Ovary (tissue), 3 donors: ENCODE results near the gene TMC6.

Experiments used
- EP300 ChIP-seq: sonication (generic); formaldehyde crosslinking; IDR thresholded peaks from one replicate; pipeline ENCODE4 v1.6.1; 2017; ENCODE audit warnings: antibody characterized with exemption
- POLR2A ChIP-seq: fragments of 450-650 bp; IDR thresholded peaks from one replicate; pipeline ENCODE4 v1.6.1; 2017; ENCODE audit warnings: antibody characterized with exemption, mild to moderate bottlenecking, moderate library complexity
- TF ChIP-seq, protein P1 (sequence below), 3 donors: fragments of 450-650 bp in 2 of 3; fragments of 200-600 bp in 1 of 3; IDR thresholded peaks; one replicate each; pipeline versions ENCODE4 v1.5.1 to v1.8.0; 2016 to 2022; ENCODE audit warnings: antibody characterized with exemption in 3 of 3, mild to moderate bottlenecking in 1 of 3
- donor health status: DM: no; HTN: no; CAD: no.

DNA sequence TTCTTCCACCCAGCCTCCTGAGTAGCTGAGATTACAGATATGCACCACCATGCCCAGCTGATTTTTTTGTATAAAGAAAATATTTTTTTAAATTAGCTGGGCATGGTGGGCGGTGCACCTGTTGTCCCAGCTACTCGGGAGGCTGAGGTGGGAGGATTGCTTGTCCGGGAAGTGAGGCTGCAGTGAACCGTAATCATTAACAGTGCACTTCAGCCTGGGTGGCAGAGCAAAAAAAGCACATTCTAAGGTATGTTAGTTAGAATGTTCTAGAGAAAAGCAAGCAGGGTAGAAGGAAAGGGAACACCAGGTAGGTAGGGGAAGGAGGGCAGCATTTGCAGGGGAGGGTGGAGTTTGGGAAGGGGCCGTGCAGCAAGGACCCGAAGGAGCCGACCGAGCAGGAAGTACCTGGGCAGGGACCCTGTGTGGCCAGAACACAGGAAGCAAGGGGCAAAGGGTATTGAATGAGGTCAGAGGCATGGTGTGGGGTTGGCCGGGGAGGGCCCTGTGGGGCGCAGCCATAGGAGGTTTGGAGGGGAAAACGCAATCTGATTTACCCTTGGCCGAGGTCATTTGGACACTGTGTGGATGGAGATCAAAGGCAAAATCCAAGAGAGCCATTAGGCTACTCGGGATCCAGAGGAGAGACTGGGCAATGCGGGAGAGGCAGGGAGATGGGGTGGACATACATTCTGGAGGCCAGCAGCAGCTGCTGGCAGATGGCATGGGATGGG lies 19.9 kb upstream of the TMC6 start:
- TF ChIP-seq, protein P1, sequence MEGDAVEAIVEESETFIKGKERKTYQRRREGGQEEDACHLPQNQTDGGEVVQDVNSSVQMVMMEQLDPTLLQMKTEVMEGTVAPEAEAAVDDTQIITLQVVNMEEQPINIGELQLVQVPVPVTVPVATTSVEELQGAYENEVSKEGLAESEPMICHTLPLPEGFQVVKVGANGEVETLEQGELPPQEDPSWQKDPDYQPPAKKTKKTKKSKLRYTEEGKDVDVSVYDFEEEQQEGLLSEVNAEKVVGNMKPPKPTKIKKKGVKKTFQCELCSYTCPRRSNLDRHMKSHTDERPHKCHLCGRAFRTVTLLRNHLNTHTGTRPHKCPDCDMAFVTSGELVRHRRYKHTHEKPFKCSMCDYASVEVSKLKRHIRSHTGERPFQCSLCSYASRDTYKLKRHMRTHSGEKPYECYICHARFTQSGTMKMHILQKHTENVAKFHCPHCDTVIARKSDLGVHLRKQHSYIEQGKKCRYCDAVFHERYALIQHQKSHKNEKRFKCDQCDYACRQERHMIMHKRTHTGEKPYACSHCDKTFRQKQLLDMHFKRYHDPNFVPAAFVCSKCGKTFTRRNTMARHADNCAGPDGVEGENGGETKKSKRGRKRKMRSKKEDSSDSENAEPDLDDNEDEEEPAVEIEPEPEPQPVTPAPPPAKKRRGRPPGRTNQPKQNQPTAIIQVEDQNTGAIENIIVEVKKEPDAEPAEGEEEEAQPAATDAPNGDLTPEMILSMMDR (IDR thresholded peaks at IDR 0.05): no peak
- TF ChIP-seq POLR2A (no peak), EP300 (no peak)
